VCaP (cell line): ENCODE data around the gene RASGRF2.

ENCODE experiments used
- H3K27ac ChIP-seq: fragments of 450-650 bp; 2 replicates; pipeline ENCODE4 v1.5.1; 2017
- CTCF ChIP-seq: fragments of 450-650 bp; conservative IDR thresholded peaks from 2 replicates; pipeline ENCODE4 v1.5.1; 2017; ENCODE audit warnings: mild to moderate bottlenecking, moderate library complexity

Gene RASGRF2

GRCh38 chr5:80951366-80951765, 8.8 kb upstream of the RASGRF2 start:
- no peak for TF ChIP-seq CTCF

GRCh38 chr5:80953587-80953986, 6.6 kb upstream of the RASGRF2 start:
- no peak overlapping the region for H3K27ac ChIP-seq
- TF ChIP-seq CTCF, result no peak

More at GRCh38 chr5:80951366-80951765, 8.8 kb upstream of the RASGRF2 start:
- H3K27ac ChIP-seq, result no peak overlapping the region

GRCh38 chr5:80955082-80955590, 5.0 kb upstream of the RASGRF2 start:
- no peak overlapping the region for H3K27ac ChIP-seq
- no peak for TF ChIP-seq CTCF

- no peak overlapping the region for H3K27ac ChIP-seq
- TF ChIP-seq CTCF, result no peak
Observed at GRCh38 chr5:80956272-80956671, 3.9 kb upstream of the RASGRF2 start.

- TF ChIP-seq CTCF, result no peak
- no peak overlapping the region for H3K27ac ChIP-seq
Observed at GRCh38 chr5:80957031-80957761, 3.0 kb upstream of the RASGRF2 start.

- no peak overlapping the region for H3K27ac ChIP-seq
- TF ChIP-seq CTCF, result no peak
Observed at GRCh38 chr5:80958616-80959015, 1.5 kb upstream of the RASGRF2 start.

GRCh38 chr5:80959138-80959537, 1.0 kb upstream of the RASGRF2 start:
- no peak for TF ChIP-seq CTCF
- no peak overlapping the region for H3K27ac ChIP-seq
